WI38 (cell line): ENCODE measurements around the gene MRI1.

Experiments
- H3K4me3 ChIP-seq: 2 replicates; pipeline ENCODE4 v1.5.1; 2011; ENCODE audit warnings: low read depth, mild to moderate bottlenecking, control low read depth, low read length
- TF ChIP-seq, protein P1 (sequence below): IDR thresholded peaks from 2 replicates; pipeline ENCODE4 v1.5.1; 2012; ENCODE audit warnings: low read depth, mild to moderate bottlenecking, control low read depth, low read length

The MRI1 gene

DNA sequence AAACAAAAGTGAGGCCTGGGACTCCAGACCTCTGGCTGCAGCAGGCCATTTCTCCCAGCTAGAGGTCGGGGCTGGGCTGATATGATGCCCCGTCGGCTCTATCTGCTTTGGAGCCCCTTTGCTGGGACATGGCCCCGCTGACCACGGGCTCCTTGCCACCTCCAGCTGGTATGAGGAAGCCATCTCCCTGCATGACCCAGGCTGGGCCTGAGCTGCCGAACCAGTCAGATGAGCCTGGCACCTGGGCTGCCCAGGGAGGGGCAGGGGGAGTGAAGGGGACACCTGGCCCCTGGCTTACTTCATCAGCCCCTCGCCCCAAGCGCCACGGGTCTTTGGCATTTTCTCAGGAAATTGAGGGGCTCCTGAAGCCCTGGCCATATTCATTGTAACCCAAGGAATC, 38.7 kb downstream of the MRI1 start:
- TF ChIP-seq, protein P1, sequence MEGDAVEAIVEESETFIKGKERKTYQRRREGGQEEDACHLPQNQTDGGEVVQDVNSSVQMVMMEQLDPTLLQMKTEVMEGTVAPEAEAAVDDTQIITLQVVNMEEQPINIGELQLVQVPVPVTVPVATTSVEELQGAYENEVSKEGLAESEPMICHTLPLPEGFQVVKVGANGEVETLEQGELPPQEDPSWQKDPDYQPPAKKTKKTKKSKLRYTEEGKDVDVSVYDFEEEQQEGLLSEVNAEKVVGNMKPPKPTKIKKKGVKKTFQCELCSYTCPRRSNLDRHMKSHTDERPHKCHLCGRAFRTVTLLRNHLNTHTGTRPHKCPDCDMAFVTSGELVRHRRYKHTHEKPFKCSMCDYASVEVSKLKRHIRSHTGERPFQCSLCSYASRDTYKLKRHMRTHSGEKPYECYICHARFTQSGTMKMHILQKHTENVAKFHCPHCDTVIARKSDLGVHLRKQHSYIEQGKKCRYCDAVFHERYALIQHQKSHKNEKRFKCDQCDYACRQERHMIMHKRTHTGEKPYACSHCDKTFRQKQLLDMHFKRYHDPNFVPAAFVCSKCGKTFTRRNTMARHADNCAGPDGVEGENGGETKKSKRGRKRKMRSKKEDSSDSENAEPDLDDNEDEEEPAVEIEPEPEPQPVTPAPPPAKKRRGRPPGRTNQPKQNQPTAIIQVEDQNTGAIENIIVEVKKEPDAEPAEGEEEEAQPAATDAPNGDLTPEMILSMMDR = no peak
- H3K4me3 ChIP-seq = no peak overlapping the region

DNA sequence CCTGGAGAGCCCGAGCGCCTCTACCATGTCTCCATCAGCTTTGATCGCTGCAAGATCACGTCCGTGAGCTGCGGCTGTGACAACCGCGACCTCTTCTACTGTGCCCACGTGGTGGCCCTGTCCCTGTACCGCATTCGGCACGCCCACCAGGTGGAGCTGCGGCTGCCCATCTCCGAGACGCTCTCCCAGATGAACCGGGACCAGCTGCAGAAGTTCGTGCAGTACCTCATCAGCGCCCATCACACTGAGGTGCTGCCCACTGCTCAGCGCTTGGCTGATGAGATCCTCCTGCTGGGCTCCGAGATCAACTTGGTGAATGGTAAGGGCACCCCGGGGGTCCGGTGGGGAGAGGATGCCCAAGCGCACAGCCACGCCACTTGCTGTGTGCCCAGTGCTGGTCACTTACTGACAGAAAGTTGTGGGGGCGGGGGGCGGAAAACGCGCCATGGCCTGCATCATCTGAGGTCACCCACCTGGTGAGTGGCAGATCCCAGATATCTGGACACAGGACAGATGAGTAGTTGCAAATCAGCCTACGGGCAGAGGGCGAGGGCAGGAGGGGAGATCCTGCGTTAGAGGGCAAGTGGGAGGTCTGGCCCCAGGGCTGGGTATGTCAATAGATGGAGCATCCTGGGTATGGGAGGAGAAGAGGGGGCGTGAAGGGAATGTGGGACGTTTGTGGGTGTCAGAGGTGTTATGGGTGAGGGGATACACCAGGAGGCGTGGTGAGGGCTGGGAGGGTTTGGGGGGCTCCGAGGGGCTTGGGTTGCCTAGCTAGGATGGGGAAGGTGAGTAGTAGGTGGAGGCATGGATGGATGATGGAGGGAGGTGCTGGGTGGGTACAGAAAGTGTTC, 40.7 kb downstream of the MRI1 start:
- TF ChIP-seq, protein P1 = peak; percentile 19; the same call in 1 of the 2 replicates
- H3K4me3 ChIP-seq = no peak overlapping the region

DNA sequence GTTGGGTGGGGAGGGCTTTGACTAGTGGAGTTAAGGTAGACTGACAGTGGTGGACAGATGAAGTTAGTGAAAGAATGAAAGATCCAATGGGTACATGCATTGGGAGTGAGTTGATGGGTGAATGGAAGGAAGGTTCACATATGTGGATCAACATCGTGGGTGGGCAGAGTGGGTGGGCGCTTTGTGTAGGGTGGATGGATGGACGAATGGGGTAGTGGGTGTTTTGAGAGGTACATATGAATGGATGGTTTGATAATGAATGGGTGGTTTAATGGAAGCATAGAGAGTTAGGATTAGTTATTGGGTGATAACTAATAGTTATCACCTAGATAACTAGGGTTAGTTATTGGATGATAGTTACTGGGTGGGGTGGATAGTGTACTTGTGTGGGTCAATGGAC, 42.4 kb downstream of the MRI1 start:
- TF ChIP-seq, protein P1 = no peak
- no peak overlapping the region for H3K4me3 ChIP-seq

DNA sequence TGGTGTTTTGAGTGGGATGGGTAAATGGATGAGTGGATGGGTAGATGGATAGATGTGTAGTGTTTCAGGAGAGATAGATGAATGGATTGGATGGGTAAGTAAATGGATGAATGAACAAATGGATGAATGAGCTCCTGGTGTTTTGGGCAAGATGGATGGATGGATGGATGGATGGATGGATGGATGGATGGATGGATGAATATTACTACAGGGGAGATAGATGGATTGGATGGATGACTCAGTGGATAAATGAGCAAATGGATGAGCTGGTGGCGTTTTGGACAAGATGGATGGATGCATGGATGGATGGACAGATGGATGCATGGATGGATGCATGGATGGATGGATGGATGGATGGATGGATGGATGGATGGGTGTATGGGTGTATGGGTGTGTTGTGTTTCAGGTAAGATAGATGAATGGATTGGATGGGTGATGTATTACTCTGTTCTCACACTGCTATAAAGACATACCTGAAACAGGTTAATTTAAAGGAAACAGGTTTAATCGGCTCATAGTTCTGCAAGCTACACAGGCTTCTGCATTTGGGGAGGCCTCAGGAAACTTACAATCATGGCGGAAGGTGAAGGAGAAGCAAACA, 43.2 kb downstream of the MRI1 start:
- H3K4me3 ChIP-seq = no peak overlapping the region
- TF ChIP-seq, protein P1 = no peak

- no peak overlapping the region for H3K4me3 ChIP-seq
- TF ChIP-seq, protein P1 = no peak
Observed at GRCh38 chr19:13808856-13809255, 44.5 kb downstream of the MRI1 start.

- TF ChIP-seq, protein P1 = no peak
- no peak overlapping the region for H3K4me3 ChIP-seq
Observed at GRCh38 chr19:13812544-13812943, 48.2 kb downstream of the MRI1 start.

DNA sequence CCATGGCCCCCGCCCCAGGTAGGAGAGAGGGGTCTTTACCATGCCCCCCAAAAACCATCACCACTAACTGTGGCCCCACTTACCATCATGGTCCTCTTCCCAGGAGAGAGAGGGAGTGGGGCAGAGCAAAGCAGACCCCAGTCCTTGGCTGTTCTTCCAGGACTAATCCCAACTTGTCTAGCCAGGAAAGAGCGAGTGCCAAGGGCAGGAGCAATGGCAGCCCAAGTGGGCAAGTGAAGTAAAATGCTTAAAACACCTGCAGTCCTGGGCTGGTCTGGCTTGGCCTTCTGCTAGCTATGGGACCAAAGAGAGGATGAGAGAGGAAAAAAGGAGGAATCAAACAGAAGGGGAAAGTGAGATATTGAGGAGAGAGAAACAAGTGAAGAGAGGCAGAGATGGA, 48.8 kb downstream of the MRI1 start:
- no peak overlapping the region for H3K4me3 ChIP-seq
- TF ChIP-seq, protein P1 = no peak
